Body of pancreas (tissue), 4 donors: ENCODE data around the gene ZSWIM6.

Experiments used
- POLR2A ChIP-seq, 3 donors: fragments of 450-650 bp; IDR thresholded peaks; one replicate each; pipeline ENCODE4 v1.6.1; 2016; ENCODE audit warnings: antibody characterized with exemption in 3 of 3, mild to moderate bottlenecking in 2 of 3
- TF ChIP-seq, protein P1 (sequence below), 7 experiments: fragments of 450-650 bp in 4 of 7; fragments of 200-600 bp in 3 of 7; sonication (generic) in 3 of 7; IDR thresholded peaks; one replicate each; pipeline ENCODE4 v1.5.1; 2016 to 2019; ENCODE audit warnings: antibody characterized with exemption in 7 of 7

DNA sequence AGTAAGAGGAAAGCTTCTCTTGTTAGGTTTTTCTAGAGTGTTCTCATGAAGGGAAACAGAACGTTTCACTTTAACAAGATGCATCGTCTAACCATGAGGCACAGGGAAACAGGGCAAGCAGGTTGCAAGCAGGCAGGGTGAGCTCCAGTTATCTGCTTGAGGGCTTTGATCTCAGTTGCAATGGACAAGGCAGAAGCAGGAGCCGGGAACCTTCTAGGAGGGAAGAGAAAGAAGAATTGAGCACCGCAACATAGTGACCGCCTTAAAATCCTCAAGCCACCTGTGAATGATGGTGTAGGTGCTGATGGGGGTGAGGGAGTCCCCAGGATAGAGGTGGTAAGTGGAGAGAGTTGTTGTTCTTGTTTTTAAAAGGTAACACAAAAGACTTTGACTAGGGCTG is 22.9 kb upstream of the ZSWIM6 start:
- TF ChIP-seq, protein P1, sequence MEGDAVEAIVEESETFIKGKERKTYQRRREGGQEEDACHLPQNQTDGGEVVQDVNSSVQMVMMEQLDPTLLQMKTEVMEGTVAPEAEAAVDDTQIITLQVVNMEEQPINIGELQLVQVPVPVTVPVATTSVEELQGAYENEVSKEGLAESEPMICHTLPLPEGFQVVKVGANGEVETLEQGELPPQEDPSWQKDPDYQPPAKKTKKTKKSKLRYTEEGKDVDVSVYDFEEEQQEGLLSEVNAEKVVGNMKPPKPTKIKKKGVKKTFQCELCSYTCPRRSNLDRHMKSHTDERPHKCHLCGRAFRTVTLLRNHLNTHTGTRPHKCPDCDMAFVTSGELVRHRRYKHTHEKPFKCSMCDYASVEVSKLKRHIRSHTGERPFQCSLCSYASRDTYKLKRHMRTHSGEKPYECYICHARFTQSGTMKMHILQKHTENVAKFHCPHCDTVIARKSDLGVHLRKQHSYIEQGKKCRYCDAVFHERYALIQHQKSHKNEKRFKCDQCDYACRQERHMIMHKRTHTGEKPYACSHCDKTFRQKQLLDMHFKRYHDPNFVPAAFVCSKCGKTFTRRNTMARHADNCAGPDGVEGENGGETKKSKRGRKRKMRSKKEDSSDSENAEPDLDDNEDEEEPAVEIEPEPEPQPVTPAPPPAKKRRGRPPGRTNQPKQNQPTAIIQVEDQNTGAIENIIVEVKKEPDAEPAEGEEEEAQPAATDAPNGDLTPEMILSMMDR (IDR thresholded peaks at IDR 0.05): no peak
- no peak for TF ChIP-seq POLR2A (IDR thresholded peaks at IDR 0.05)
